Mesenchymal stem cell (in vitro differentiated cells and primary cell): ENCODE data around the gene KLB. TPM values are rescaled to one million over a fixed set of nuclear protein-coding genes. Genes with fewer than 3 reads are reported as not detected.
A peak's percentile ranks its signal among the peaks of the same experiment; 100 is the strongest.
"Not testable (repeated sequence)": the region's sequence is repeated elsewhere in the genome, so short reads cannot be mapped to it uniquely, and the experiment has no call there.

Source experiments
- DNase-seq: peaks from one replicate; pipeline ENCODE4 v3.0.0-alpha.2; 2013
- H2AFZ ChIP-seq: one replicate; pipeline ENCODE4 v1.6.1; 2013; ENCODE audit warnings: low read depth, mild to moderate bottlenecking, control low read depth, inconsistent platforms, low read length, moderate library complexity
- H2AK5ac ChIP-seq: 2 replicates; pipeline ENCODE4 v1.6.1; 2013; ENCODE audit warnings: low read length, moderate library complexity, mild to moderate bottlenecking, inconsistent platforms; ENCODE audit not compliant: severe bottlenecking
- H2BK120ac ChIP-seq: one replicate; pipeline ENCODE4 v1.6.1; 2013; ENCODE audit warnings: low read depth, mild to moderate bottlenecking, inconsistent platforms, low read length, moderate library complexity
- H2BK12ac ChIP-seq, 2 experiments: one replicate each; pipeline ENCODE4 v1.6.1; 2013; ENCODE audit warnings: inconsistent platforms in 2 of 2, low read length in 2 of 2, mild to moderate bottlenecking in 2 of 2, moderate library complexity in 2 of 2, control low read depth in 1 of 2
- H2BK15ac ChIP-seq: one replicate; pipeline ENCODE4 v1.6.1; 2013; ENCODE audit warnings: mild to moderate bottlenecking, low read depth, inconsistent platforms; ENCODE audit not compliant: poor library complexity, severe bottlenecking
- H2BK5ac ChIP-seq: 2 replicates; pipeline ENCODE4 v1.6.1; 2013; ENCODE audit warnings: low read depth, mild to moderate bottlenecking, low read length, control low read depth, inconsistent platforms; ENCODE audit not compliant: poor library complexity, severe bottlenecking
- H3K14ac ChIP-seq, 2 experiments: one replicate each; pipeline ENCODE4 v1.6.1; 2013; ENCODE audit warnings: inconsistent platforms in 2 of 2, low read length in 2 of 2, control low read depth in 1 of 2, mild to moderate bottlenecking in 1 of 2, moderate library complexity in 1 of 2
- H3K18ac ChIP-seq, 2 experiments: one replicate each; pipeline ENCODE4 v1.6.1; 2013; ENCODE audit warnings: inconsistent platforms in 2 of 2, low read length in 2 of 2, control low read depth in 1 of 2, low read depth in 1 of 2, mild to moderate bottlenecking in 1 of 2
- H3K23ac ChIP-seq, 2 experiments: one replicate each; pipeline ENCODE4 v1.6.1; 2013; ENCODE audit warnings: inconsistent platforms in 2 of 2, low read length in 2 of 2, mild to moderate bottlenecking in 2 of 2, moderate library complexity in 2 of 2, control low read depth in 1 of 2
- H3K27ac ChIP-seq: 2 replicates; pipeline ENCODE4 v1.5.1; 2013; ENCODE audit warnings: mild to moderate bottlenecking, moderate library complexity, low read length, control low read depth, inconsistent platforms; ENCODE audit not compliant: poor library complexity, severe bottlenecking
- H3K27me3 ChIP-seq, 2 experiments: 2 replicates each; pipeline versions ENCODE4 v1.6.1 to v1.7.0; 2013; ENCODE audit warnings: low read length in 2 of 2, mild to moderate bottlenecking in 2 of 2, moderate library complexity in 2 of 2, control low read depth in 1 of 2, inconsistent platforms in 1 of 2; ENCODE audit not compliant: control insufficient read depth in 1 of 2, insufficient read depth in 1 of 2
- H3K36me3 ChIP-seq, 2 experiments: 2 replicates each; pipeline versions ENCODE4 v1.6.1 to v1.7.0; 2013; ENCODE audit warnings: low read length in 2 of 2, control low read depth in 1 of 2, inconsistent platforms in 1 of 2, low read depth in 1 of 2, mild to moderate bottlenecking in 1 of 2; ENCODE audit not compliant: insufficient read depth in 2 of 2, control insufficient read depth in 1 of 2
- H3K4ac ChIP-seq, 2 experiments: one replicate each; pipeline ENCODE4 v1.6.1; 2013; ENCODE audit warnings: inconsistent platforms in 2 of 2, low read length in 2 of 2, mild to moderate bottlenecking in 2 of 2, moderate library complexity in 2 of 2, control low read depth in 1 of 2, low read depth in 1 of 2
- H3K4me1 ChIP-seq: 2 replicates; pipeline ENCODE4 v1.6.1; 2013; ENCODE audit warnings: low read depth, low read length, control low read depth; ENCODE audit not compliant: control insufficient read depth, insufficient read depth
- H3K4me2 ChIP-seq: 2 replicates; pipeline ENCODE4 v1.6.1; 2013; ENCODE audit warnings: low read length, mild to moderate bottlenecking, inconsistent platforms; ENCODE audit not compliant: poor library complexity, severe bottlenecking
- H3K4me3 ChIP-seq, 2 experiments: 2 replicates each; pipeline versions ENCODE4 v1.5.1 to v1.7.0; 2013; ENCODE audit warnings: low read length in 2 of 2, mild to moderate bottlenecking in 2 of 2, control low read depth in 1 of 2, low read depth in 1 of 2; ENCODE audit not compliant: insufficient read depth in 1 of 2
- H3K79me1 ChIP-seq: replicated peaks from 2 replicates; pipeline ENCODE4 v1.6.1; 2013; ENCODE audit warnings: mild to moderate bottlenecking, control low read depth, low read length, inconsistent platforms; ENCODE audit not compliant: poor library complexity, severe bottlenecking
- H3K9ac ChIP-seq: 2 replicates; pipeline ENCODE4 v1.7.0; 2013; ENCODE audit warnings: mild to moderate bottlenecking, low read length, moderate library complexity
- H3K9me3 ChIP-seq: 2 replicates; pipeline ENCODE4 v1.7.0; 2013; ENCODE audit warnings: mild to moderate bottlenecking, low read length; ENCODE audit not compliant: control insufficient read depth
- H4K8ac ChIP-seq: one replicate; pipeline ENCODE4 v1.6.1; 2013; ENCODE audit warnings: inconsistent platforms, mild to moderate bottlenecking, low read length, moderate library complexity
- H4K91ac ChIP-seq: one replicate; pipeline ENCODE4 v1.6.1; 2013; ENCODE audit warnings: mild to moderate bottlenecking, low read length, inconsistent platforms
- WGBS: methylation state at CpG from one replicate; pipeline ENCODE4 v1.1.7; 2013; ENCODE audit warnings: mixed read lengths; 5-methylcytosine and 5-hydroxymethylcytosine counted together
- polyA plus RNA-seq, 2 experiments: library from polyadenylated mRNA; stranded (reverse); fragments of 200-250 nt; gene quantifications; one replicate each; pipeline ENCODE4 v1.2.3, GENCODE V29; 2013

Gene KLB
- not detected for polyA plus RNA-seq (2013, experiment 1 of 2)
- not detected for polyA plus RNA-seq (2013, experiment 2 of 2)

- Histone ChIP-seq H3K18ac (no peak within 1 kb of the TSS), H3K27me3 (no peaks in the 10 kb centered on the region), H2AFZ (no peak within 1 kb of the TSS), H2BK12ac (no peak within 1 kb of the TSS), H4K8ac (no peak within 1 kb of the TSS), H3K27ac (no peak within 1 kb of the TSS), H3K4me3 (peak within 1 kb of the TSS in 1 of 2 experiments; percentile 52), H3K9ac (peak within 1 kb of the TSS; percentile 52), H3K9me3 (no peaks in the 10 kb centered on the region), H3K4me1 (no peaks in the 10 kb centered on the region), H2BK5ac (no peak within 1 kb of the TSS), H3K4me2 (peak within 1 kb of the TSS; percentile 26), H3K23ac (no peak within 1 kb of the TSS), H2BK120ac (no peak within 1 kb of the TSS), H2AK5ac (no peak within 1 kb of the TSS), H2BK15ac (no peak within 1 kb of the TSS), H3K4ac (no peak within 1 kb of the TSS), H4K91ac (no peak within 1 kb of the TSS), H3K36me3 (no peaks in the 10 kb centered on the region), H3K79me1 (no peaks in the 10 kb centered on the region), H3K14ac (no peak within 1 kb of the TSS)
- WGBS = 78% methylated on average over 11 of the region's 12 CpGs
- DNase-seq = no peak
These were observed at the start of gene KLB for GRCh38 chr4:39406763-39407583. Gene KLB (plus strand): TSS chr4:39406930. CDS start chr4:39406950, 20 bp downstream.

- H3K4ac ChIP-seq = no peak overlapping the region
- H3K79me1 ChIP-seq = peaks cover 1% of the 10 kb centered on the region
- H4K91ac ChIP-seq = no peak overlapping the region
- no peak overlapping the region for H2AFZ ChIP-seq
- no peak overlapping the region for H2BK120ac ChIP-seq
- no peak overlapping the region for H2BK15ac ChIP-seq
- H2AK5ac ChIP-seq = no peak overlapping the region
- no peak for DNase-seq
- no peak overlapping the region for H3K23ac ChIP-seq
- H3K18ac ChIP-seq = no peak overlapping the region
- no peak overlapping the region for H3K4me3 ChIP-seq
- no CpG with 5 or more reads among the region's 1 CpG for WGBS
- H3K14ac ChIP-seq = no peak overlapping the region
- no peak overlapping the region for H2BK5ac ChIP-seq
- H4K8ac ChIP-seq = no peak overlapping the region
- peaks cover 2% of the 10 kb centered on the region for H3K4me1 ChIP-seq
- H3K27ac ChIP-seq = no peak overlapping the region
- no peak overlapping the region for H2BK12ac ChIP-seq
- H3K4me2 ChIP-seq = no peak overlapping the region
- no peaks in the 10 kb centered on the region for H3K27me3 ChIP-seq
- peaks cover 0 to 3% of the 10 kb centered on the region in 2 experiments for H3K36me3 ChIP-seq
- peak overlapping the region; percentile 48 for H3K9ac ChIP-seq
- no peaks in the 10 kb centered on the region for H3K9me3 ChIP-seq
These were observed 49.7 kb upstream of the KLB start for GRCh38 chr4:39357002-39357401.

GRCh38 chr4:39360611-39361010, 46.1 kb upstream of the KLB start:
- WGBS = 99% methylated on average over 3 of the region's 4 CpGs
- H3K4me2 ChIP-seq, DNase-seq, H2BK5ac ChIP-seq, H3K14ac ChIP-seq, H4K8ac ChIP-seq, H2AK5ac ChIP-seq, H2AFZ ChIP-seq, H3K23ac ChIP-seq, H3K4me3 ChIP-seq, H3K27ac ChIP-seq, H3K9ac ChIP-seq, H3K36me3 ChIP-seq, H3K9me3 ChIP-seq, H2BK12ac ChIP-seq, H2BK15ac ChIP-seq, H2BK120ac ChIP-seq, H3K4ac ChIP-seq, H3K18ac ChIP-seq, H3K4me1 ChIP-seq, H3K79me1 ChIP-seq, H3K27me3 ChIP-seq, H4K91ac ChIP-seq: not testable (repeated sequence)

GRCh38 chr4:39362827-39363226, 43.9 kb upstream of the KLB start:
- DNase-seq = peak; percentile 87
- 76% methylated on average over 2 of the region's 3 CpGs for WGBS
- no peak overlapping the region for H2BK5ac ChIP-seq
- no peaks in the 10 kb centered on the region for H3K9me3 ChIP-seq
- H2BK12ac ChIP-seq = no peak overlapping the region
- H3K4me1 ChIP-seq = peaks cover 3% of the 10 kb centered on the region
- H3K4me3 ChIP-seq = no peak overlapping the region
- H3K18ac ChIP-seq = no peak overlapping the region
- no peak overlapping the region for H3K27ac ChIP-seq
- H4K8ac ChIP-seq = no peak overlapping the region
- H2BK120ac ChIP-seq = no peak overlapping the region
- peaks cover 0 to 3% of the 10 kb centered on the region in 2 experiments for H3K36me3 ChIP-seq
- no peak overlapping the region for H2BK15ac ChIP-seq
- no peak overlapping the region for H2AFZ ChIP-seq
- no peak overlapping the region for H2AK5ac ChIP-seq
- no peak overlapping the region for H3K9ac ChIP-seq
- peaks cover 3% of the 10 kb centered on the region for H3K79me1 ChIP-seq
- H3K14ac ChIP-seq = no peak overlapping the region
- no peak overlapping the region for H3K4ac ChIP-seq
- H3K27me3 ChIP-seq = no peaks in the 10 kb centered on the region
- H3K4me2 ChIP-seq = no peak overlapping the region
- no peak overlapping the region for H4K91ac ChIP-seq
- H3K23ac ChIP-seq = no peak overlapping the region
